Nephron progenitor cell (in vitro differentiated cells): ENCODE data around the gene VTI1A.
"Not testable (repeated sequence)": the region's sequence is repeated elsewhere in the genome, so short reads cannot be mapped to it uniquely, and the experiment has no call there.

ENCODE experiments used
- DNase-seq: peaks from one replicate; pipeline ENCODE4 v3.0.0; 2021
- H3K27ac Mint-ChIP-seq: 2 replicates; pipeline ENCODE4 v1.8.0; 2021; ENCODE audit warnings: mild to moderate bottlenecking, moderate library complexity, mixed read lengths
- H3K27me3 Mint-ChIP-seq: 2 replicates; pipeline ENCODE4 v1.8.0; 2021; ENCODE audit warnings: mild to moderate bottlenecking, low read depth, mixed read lengths; ENCODE audit not compliant: poor library complexity
- H3K36me3 Mint-ChIP-seq: 2 replicates; pipeline ENCODE4 v1.8.0; 2021; ENCODE audit warnings: low read depth, mixed read lengths
- H3K4me1 Mint-ChIP-seq: 2 replicates; pipeline ENCODE4 v1.8.0; 2021; ENCODE audit warnings: mixed read lengths
- H3K4me3 Mint-ChIP-seq: 2 replicates; pipeline ENCODE4 v1.8.0; 2021; ENCODE audit warnings: mild to moderate bottlenecking, moderate library complexity, mixed read lengths
- H3K9me3 Mint-ChIP-seq: 2 replicates; pipeline ENCODE4 v1.8.0; 2021; ENCODE audit warnings: mild to moderate bottlenecking, moderate library complexity, mixed read lengths
- TF ChIP-seq, protein P1 (sequence below): fragments of 200-600 bp; sonication (generic); IDR thresholded peaks from 2 replicates; pipeline ENCODE4 v1.5.0; 2021; ENCODE audit warnings: antibody characterized with exemption

The VTI1A gene

DNA sequence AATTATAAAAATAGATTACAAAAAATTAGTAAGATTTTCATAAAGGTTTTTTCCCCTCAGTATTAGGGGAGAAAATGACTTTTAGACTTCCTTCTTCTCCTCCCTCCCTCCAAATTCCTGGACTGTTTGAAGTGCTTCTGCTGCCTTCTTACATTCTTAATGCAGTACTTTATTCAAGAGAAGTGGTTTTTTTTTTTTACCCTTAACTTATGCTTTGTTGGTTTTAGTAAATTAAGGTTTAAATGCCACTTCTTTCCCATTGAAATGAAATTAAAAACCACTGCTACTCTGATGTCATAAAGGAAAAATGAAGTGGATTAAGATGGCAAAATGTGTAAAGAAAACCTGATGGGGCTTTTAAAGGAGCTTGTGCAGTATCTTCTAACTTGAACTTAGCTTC, 140.7 kb downstream of the VTI1A start:
- H3K27me3 Mint-ChIP-seq, result no peaks in the 10 kb centered on the region
- H3K4me3 Mint-ChIP-seq, result no peak overlapping the region
- TF ChIP-seq, protein P1, sequence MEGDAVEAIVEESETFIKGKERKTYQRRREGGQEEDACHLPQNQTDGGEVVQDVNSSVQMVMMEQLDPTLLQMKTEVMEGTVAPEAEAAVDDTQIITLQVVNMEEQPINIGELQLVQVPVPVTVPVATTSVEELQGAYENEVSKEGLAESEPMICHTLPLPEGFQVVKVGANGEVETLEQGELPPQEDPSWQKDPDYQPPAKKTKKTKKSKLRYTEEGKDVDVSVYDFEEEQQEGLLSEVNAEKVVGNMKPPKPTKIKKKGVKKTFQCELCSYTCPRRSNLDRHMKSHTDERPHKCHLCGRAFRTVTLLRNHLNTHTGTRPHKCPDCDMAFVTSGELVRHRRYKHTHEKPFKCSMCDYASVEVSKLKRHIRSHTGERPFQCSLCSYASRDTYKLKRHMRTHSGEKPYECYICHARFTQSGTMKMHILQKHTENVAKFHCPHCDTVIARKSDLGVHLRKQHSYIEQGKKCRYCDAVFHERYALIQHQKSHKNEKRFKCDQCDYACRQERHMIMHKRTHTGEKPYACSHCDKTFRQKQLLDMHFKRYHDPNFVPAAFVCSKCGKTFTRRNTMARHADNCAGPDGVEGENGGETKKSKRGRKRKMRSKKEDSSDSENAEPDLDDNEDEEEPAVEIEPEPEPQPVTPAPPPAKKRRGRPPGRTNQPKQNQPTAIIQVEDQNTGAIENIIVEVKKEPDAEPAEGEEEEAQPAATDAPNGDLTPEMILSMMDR, result no peak

DNA sequence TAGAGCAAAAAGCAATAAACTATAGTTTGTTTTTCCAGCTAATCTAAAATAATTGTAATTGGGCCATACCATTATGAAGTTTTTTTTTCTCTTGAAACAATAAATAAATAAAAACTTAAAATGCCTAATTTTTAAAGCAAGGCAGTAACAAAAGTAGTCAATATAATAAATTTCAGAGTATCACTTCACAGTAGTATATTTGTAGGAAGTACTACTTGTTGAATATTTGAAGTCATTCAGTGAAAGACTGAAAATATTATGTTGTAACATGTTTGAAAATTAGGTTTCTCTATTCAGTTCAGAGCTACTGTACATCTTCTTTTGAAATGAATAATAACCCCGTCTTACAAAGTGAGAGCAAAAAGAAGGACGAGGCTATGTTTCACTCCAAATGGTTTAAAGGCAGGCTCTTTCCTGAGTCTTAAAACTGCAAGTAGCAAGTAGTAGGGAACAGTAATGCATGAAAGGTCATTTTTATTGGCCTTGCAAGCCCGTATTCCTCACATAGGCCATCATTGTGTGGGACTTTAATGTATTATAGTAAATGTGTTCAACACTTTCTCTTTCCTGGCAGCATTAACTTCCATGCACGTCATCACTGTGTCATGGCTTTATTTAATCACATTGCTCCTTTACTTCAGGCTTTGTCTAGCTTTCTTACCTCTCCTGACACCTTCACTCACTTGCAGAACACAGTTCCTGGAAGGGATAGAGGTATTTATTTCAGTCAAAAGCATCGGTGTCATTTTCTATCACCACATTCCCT, 141.4 kb downstream of the VTI1A start:
- H3K9me3 Mint-ChIP-seq, result no peaks in the 10 kb centered on the region

More for the DNA sequence above, 140.7 kb downstream of the VTI1A start:
- Mint-ChIP-seq H3K36me3 (peaks cover 12% of the 10 kb centered on the region), H3K4me1 (no peaks in the 10 kb centered on the region), H3K9me3 (no peaks in the 10 kb centered on the region), H3K27ac (no peak overlapping the region)
- DNase-seq, result no peak

DNA sequence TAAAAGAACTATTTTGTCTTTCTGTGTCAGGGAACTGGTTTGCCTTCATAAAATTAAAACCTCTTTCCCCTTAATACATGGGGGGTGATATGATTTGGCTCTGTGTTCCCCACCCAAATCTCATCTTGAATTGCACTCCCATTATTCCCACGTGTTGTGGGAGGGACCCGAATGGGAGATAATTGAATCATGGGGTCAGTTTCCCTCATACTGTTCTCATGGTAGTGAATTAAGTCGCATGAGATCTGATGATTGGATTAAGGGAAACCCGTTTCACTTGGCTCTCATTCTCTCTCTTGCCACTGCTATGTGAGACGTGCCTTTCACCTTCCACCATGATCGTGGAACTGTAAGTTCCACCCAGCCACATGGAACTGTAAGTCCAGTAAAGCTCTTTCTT, 142.1 kb downstream of the VTI1A start:
- H3K36me3 Mint-ChIP-seq, result peaks cover 13% of the 10 kb centered on the region
- DNase-seq, result no peak
- no peaks in the 10 kb centered on the region for H3K9me3 Mint-ChIP-seq
- no peaks in the 10 kb centered on the region for H3K4me1 Mint-ChIP-seq
- no peak overlapping the region for H3K27ac Mint-ChIP-seq
- TF ChIP-seq, protein P1, result no peak
- no peaks in the 10 kb centered on the region for H3K27me3 Mint-ChIP-seq
- H3K4me3 Mint-ChIP-seq, result no peak overlapping the region

More for the DNA sequence above, 141.4 kb downstream of the VTI1A start:
- Mint-ChIP-seq H3K4me3 (no peak overlapping the region), H3K4me1 (no peaks in the 10 kb centered on the region), H3K27me3 (no peaks in the 10 kb centered on the region), H3K27ac (no peak overlapping the region), H3K36me3 (peaks cover 13% of the 10 kb centered on the region)
- no peak for DNase-seq
- TF ChIP-seq, protein P1, result no peak

DNA sequence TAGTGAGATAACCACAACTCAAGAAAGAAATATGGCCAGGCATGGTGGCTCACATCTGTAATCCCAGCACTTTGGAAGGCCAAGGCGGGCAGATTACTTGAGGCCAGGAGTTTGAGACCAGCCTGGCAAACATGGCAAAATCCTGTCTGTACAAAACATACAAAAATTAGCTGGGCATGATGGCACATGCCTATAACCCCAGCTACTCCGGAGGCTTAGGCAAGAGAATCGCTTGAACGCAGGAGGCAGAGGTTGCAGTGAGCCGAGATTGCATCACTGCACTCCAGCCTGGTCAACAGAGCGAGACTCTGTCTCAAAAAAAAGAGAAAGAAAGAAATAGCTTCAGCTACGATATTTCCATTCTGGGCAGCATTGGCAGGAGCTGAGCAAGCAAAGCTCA, 143.8 kb downstream of the VTI1A start:
- not testable (repeated sequence) for H3K27me3 Mint-ChIP-seq

DNA sequence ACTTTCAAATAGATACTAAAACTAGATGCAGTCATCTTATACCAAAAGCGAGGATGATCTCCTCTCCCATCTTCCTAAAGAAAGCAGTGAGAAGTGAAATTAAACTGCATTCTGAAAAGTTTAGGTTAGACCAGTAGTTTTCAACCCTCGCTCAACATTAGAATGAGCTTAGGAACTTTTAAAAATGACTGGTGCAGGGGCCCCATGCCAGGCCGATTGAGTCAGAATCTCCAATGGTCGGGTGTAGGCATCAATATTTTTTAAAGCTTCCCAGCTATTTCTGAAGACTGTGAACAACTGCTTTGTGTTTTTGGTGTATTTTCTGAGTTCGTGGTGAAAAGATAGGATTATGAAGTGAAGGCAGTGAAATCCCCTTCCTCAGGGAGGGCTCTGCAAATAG, 146.0 kb downstream of the VTI1A start:
- TF ChIP-seq, protein P1, result no peak
- Mint-ChIP-seq H3K27ac (no peak overlapping the region), H3K4me3 (no peak overlapping the region), H3K4me1 (no peaks in the 10 kb centered on the region), H3K9me3 (no peaks in the 10 kb centered on the region), H3K27me3 (no peaks in the 10 kb centered on the region), H3K36me3 (peaks cover 14% of the 10 kb centered on the region)
- no peak for DNase-seq

More for the DNA sequence above, 143.8 kb downstream of the VTI1A start:
- peaks cover 13% of the 10 kb centered on the region for H3K36me3 Mint-ChIP-seq
- not testable (repeated sequence) for H3K4me3 Mint-ChIP-seq, H3K27ac Mint-ChIP-seq, DNase-seq, H3K9me3 Mint-ChIP-seq, H3K4me1 Mint-ChIP-seq

DNA sequence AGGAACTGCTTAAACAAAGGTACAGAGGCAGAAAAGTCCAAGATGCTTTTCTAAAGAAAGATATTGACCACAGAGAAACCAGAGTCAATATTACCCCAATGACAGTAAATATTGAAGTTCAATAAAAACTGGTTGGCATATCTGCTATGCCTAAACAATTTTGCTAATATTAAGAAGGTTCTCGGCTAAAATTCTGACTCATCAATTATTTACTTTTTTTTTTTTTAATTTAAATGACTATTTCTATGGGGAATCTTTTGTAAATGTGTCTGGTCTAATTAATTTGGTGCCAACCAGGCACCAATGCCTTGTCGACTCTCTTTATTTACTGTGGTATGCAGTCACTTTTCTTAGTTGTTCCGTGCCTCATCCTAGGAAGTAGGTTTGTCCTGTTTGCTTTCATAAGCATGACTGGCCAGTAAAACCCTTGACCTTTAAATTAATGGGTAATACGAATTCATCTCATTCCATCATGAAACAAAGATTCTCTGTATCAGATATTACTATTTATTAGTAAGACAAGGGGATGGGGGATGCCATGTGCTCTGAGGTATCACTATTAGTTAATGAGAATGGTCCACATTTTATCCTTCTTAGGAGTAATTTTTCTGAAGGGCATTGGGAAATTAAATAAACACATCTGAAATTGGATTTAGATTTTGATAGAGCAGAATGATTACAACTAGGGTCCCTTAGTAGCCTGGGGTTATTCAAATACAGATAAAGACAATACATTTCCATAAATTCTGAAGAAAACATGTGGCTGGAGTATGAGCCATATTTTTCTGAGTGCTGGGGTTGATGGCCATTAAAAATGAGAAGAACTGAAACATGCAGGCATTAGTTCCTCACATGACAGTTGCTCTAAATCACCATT, 154.4 kb downstream of the VTI1A start:
- Mint-ChIP-seq H3K27me3 (no peaks in the 10 kb centered on the region), H3K27ac (no peak overlapping the region), H3K9me3 (no peaks in the 10 kb centered on the region), H3K36me3 (peaks cover 14% of the 10 kb centered on the region), H3K4me1 (no peaks in the 10 kb centered on the region), H3K4me3 (no peak overlapping the region)
- TF ChIP-seq, protein P1, result no peak
- DNase-seq, result no peak
